ES-I3 (cell line): ENCODE measurements around the gene MMP15.

Experiments used
- H3K36me3 ChIP-seq: 2 replicates; pipeline ENCODE4 v1.6.1; 2013; ENCODE audit warnings: mild to moderate bottlenecking, low read length, control low read depth, moderate library complexity; ENCODE audit not compliant: insufficient read depth
- H3K4me1 ChIP-seq: 2 replicates; pipeline ENCODE4 v1.6.1; 2013; ENCODE audit warnings: mild to moderate bottlenecking, control low read depth, low read length; ENCODE audit not compliant: insufficient read depth
- H3K9ac ChIP-seq: 2 replicates; pipeline ENCODE4 v1.6.1; 2013; ENCODE audit warnings: low read depth, mild to moderate bottlenecking, low read length, moderate library complexity
- H3K9me3 ChIP-seq: 2 replicates; pipeline ENCODE4 v1.6.1; 2013; ENCODE audit warnings: mild to moderate bottlenecking, low read length, moderate library complexity; ENCODE audit not compliant: control insufficient read depth, insufficient read depth

Gene MMP15

GRCh38 chr16:58031016-58031800 is 5.7 kb downstream of the MMP15 start:
- Histone ChIP-seq H3K9ac (no peak overlapping the region), H3K4me1 (peaks cover 12% of the 10 kb centered on the region), H3K9me3 (no peaks in the 10 kb centered on the region), H3K36me3 (no peaks in the 10 kb centered on the region)

DNA sequence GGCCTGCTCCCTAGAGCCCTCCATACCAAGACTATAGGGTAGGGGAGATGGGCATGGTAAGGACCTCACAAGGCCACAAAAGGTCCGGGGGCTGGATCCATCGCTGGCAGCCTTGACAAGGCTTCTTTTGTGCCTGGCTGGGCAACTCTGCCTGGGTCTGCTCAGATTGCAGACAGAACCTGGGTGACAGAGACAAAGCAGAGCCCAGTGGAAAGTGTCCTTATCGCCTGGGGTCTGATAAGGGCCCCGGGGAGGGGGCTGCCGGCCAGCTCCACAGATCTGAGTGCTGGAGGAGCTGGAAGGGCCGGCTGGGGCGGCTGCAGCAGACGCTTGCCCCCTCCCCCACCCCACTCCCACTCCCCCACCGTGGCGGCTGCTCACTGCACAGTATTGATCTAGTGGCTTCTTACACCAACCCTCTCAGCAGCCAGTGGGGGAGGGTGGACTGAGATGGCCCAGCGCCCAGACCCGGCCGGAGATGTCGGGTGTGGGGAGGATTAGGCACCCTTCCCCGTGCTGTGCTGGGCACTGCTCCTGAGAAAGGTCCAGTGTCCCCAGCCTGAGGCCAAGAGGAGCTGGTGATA is 7.2 kb downstream of the MMP15 start:
- H3K9me3 ChIP-seq = no peaks in the 10 kb centered on the region
- no peak overlapping the region for H3K9ac ChIP-seq
- H3K36me3 ChIP-seq = no peaks in the 10 kb centered on the region
- H3K4me1 ChIP-seq = peaks cover 11% of the 10 kb centered on the region

DNA sequence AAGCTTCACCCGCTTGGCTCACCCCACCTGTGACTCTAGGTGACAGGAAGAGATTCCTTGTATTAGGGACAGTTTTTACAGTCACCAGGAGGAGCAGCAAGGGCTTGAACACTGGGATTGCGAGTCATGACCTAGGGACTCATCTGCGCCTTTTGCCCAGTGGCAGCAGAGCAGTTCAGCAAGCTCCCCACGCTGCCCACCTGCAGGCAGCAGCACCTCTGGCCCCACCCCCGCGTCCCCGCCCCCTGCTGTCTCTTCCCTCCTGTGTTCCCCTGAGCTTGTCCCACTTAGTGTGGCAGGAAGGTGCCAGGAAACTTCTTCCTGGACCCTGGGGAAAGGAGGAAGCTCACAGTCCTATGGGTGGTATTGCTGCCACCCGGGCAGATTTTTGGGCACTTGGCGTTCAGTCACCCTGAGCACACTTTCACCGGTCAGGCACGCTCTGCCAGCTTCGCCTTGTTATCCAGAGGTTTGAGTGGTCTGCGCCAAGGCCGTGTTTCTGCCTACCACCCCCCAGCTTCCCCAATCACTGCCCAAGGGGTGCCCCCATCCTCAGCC is 8.7 kb downstream of the MMP15 start:
- Histone ChIP-seq H3K4me1 (no peaks in the 10 kb centered on the region; the same call in 1 of the 2 replicates), H3K9ac (no peak overlapping the region)

DNA sequence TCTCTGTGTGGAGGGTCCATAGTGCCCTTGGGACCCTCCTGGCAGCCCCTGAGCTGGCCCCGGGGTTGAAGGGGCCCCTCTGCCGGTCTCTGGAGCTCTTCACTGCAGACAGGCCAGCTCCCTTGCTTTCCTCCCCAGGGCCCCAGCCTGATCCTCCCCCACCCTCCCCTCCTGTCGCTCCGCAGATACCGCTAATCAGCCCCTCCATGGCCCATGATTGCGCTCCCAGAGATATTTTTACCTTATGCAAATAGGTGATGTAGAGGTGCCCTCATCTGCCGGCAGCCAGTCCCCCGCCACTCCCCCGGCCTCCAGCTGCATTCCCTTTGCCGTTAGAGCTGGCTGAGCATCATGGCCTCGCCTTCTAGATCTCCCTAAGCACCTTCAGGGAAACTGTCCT is 9.2 kb downstream of the MMP15 start:
- Histone ChIP-seq H3K9ac (no peak overlapping the region), H3K36me3 (0 out of 2 replicates have a peak, but pooled peaks cover 2% of the 10 kb centered on the region), H3K4me1 (no peaks in the 10 kb centered on the region; the same call in 1 of the 2 replicates), H3K9me3 (no peaks in the 10 kb centered on the region)

More for the DNA sequence above, 8.7 kb downstream of the MMP15 start:
- Histone ChIP-seq H3K9me3 (no peaks in the 10 kb centered on the region), H3K36me3 (no peaks in the 10 kb centered on the region)

- H3K9me3 ChIP-seq = no peaks in the 10 kb centered on the region
- H3K36me3 ChIP-seq = peaks cover 5% of the 10 kb centered on the region
- H3K4me1 ChIP-seq = no peaks in the 10 kb centered on the region; the same call in 1 of the 2 replicates
- H3K9ac ChIP-seq = no peak overlapping the region
Observed at GRCh38 chr16:58035356-58036170, 10.0 kb downstream of the MMP15 start.

DNA sequence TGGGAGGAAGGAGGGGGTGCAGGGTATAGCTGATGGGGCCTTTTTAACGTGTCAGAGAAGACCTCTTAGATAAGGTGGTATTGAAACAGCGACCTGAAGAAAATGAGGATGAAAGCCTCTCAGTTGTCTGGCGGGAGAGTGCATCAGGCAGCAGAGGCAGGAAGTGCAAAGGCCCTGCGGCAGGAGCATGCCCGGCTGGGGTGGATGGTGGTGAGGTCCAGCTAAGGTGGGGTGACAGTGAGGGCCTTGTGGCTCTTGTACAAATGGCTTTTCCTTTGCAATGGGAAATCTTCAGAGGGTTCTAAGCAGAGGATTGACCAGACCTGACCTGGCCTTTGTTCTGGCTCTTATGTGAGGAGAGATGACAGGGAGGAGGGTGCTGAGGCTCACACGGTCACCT is 11.4 kb downstream of the MMP15 start:
- no peaks in the 10 kb centered on the region for H3K9me3 ChIP-seq
- H3K36me3 ChIP-seq = peaks cover 7% of the 10 kb centered on the region
- H3K9ac ChIP-seq = no peak overlapping the region
- no peaks in the 10 kb centered on the region; the same call in 1 of the 2 replicates for H3K4me1 ChIP-seq

GRCh38 chr16:58037365-58038057 is 12.0 kb downstream of the MMP15 start:
- Histone ChIP-seq H3K36me3 (peaks cover 7% of the 10 kb centered on the region), H3K9ac (no peak overlapping the region), H3K9me3 (no peaks in the 10 kb centered on the region), H3K4me1 (no peaks in the 10 kb centered on the region; the same call in 1 of the 2 replicates)

GRCh38 chr16:58038219-58038641 is 12.7 kb downstream of the MMP15 start:
- Histone ChIP-seq H3K9ac (no peak overlapping the region), H3K36me3 (peaks cover 7% of the 10 kb centered on the region), H3K9me3 (no peaks in the 10 kb centered on the region), H3K4me1 (no peaks in the 10 kb centered on the region; the same call in 1 of the 2 replicates)

DNA sequence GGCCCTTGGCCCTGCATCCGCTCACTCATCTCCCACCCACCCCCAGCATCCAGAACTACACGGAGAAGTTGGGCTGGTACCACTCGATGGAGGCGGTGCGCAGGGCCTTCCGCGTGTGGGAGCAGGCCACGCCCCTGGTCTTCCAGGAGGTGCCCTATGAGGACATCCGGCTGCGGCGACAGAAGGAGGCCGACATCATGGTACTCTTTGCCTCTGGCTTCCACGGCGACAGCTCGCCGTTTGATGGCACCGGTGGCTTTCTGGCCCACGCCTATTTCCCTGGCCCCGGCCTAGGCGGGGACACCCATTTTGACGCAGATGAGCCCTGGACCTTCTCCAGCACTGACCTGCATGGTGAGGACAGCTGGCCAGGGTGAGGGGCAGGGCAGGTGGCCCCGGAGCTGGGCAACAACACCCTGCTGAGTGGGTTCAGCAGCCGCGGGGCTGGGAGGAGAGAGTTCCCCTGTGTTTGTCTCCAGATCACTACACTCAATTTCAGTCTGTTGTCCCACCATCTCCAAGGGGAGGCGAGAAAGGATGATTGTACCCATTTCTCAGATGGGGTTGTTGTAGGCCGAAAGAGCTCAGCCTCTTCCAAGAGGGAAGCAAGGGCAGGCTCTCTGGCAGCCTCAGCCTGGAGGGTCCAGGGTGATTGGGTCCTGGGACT is 14.4 kb downstream of the MMP15 start:
- H3K9me3 ChIP-seq = no peaks in the 10 kb centered on the region
- H3K4me1 ChIP-seq = no peaks in the 10 kb centered on the region
- H3K36me3 ChIP-seq = peaks cover 7% of the 10 kb centered on the region
- H3K9ac ChIP-seq = no peak overlapping the region

- no peaks in the 10 kb centered on the region for H3K9me3 ChIP-seq
- H3K9ac ChIP-seq = no peak overlapping the region
- peaks cover 7% of the 10 kb centered on the region for H3K36me3 ChIP-seq
- no peaks in the 10 kb centered on the region for H3K4me1 ChIP-seq
Observed at GRCh38 chr16:58040496-58040846, 14.9 kb downstream of the MMP15 start.

DNA sequence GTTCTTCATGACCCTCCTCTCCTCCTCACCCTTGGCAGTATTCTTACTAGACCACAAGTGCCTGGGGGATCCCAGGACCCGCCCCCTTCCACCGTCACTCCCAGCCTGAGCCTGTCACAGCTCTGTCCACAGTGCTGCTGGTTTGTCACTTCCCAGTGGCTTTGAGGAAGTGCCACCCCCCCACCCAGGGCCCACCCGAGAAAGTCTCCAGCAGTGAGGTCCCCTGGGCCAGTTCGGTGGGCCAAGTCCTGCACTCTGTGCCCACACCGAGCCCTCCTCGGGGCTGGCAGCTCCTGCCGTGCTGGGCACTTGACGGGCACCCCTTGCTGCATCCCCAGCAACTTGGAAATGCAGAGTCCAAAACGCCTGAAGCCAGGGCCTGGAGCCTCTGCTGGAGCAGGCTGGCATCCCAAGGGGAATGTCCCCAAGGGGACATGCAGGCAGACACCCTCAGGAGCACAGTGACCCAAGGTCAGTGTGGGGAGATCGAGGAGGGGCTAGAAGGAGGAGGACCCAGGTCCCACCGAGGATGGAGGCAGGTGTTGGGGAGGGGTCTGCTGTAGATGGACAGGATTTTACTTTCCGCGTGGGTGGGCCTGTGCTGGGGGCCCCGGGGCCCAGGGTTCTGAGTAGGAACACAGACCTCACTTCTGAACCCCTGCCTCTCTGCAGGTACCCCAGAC is 15.5 kb downstream of the MMP15 start:
- Histone ChIP-seq H3K36me3 (peaks cover 7% of the 10 kb centered on the region), H3K4me1 (no peaks in the 10 kb centered on the region), H3K9ac (no peak overlapping the region), H3K9me3 (no peaks in the 10 kb centered on the region)

- H3K36me3 ChIP-seq = peaks cover 7% of the 10 kb centered on the region
Observed at GRCh38 chr16:58041628-58041955, 16.0 kb downstream of the MMP15 start.

More at GRCh38 chr16:58041628-58041955, 16.0 kb downstream of the MMP15 start:
- Histone ChIP-seq H3K9me3 (no peaks in the 10 kb centered on the region), H3K9ac (no peak overlapping the region), H3K4me1 (no peaks in the 10 kb centered on the region)
